ENCODE results near the gene ZNF469. TPM values are rescaled to one million over a fixed set of nuclear protein-coding genes. Genes with fewer than 3 reads are reported as not detected.

Gene ZNF469
- 5.7 and 6.3 TPM in 2 replicates for total RNA-seq
- polyA plus RNA-seq, result 0.90 and 1.1 TPM in 2 replicates
- polyA plus RNA-seq (2011; cell fraction: cytosol; rRNA removed), result 0.87 and 1.1 TPM in 2 replicates
- 1.1 TPM in 2 replicates for polyA plus RNA-seq (2011; cell fraction: nucleus; rRNA removed)
- polyA plus RNA-seq (2012), result 2.7 and 4.8 TPM in 2 replicates
- 1.2 and 1.8 TPM in 2 replicates for polyA minus RNA-seq
- polyA minus RNA-seq (2011; cell fraction: cytosol; rRNA and poly(A)+ RNA removed), result not detected
- polyA minus RNA-seq (2011; cell fraction: nucleus; rRNA and poly(A)+ RNA removed), result 1.2 and 2.2 TPM in 2 replicates
- Bru-seq, nascent RNA, result percentile 36 among the genes with signal in this experiment
- percentile 47 among the genes with signal in this experiment for BruChase-seq, experiment 1, labeled RNA remaining after a 6-hour chase
- BruChase-seq, experiment 2, labeled RNA remaining after a 2-hour chase, result percentile 46 among the genes with signal in this experiment
- long read RNA-seq, full-length matches to known transcripts, result 5 of 6 reads
- long read RNA-seq, partial matches to known transcripts, result 0 of 6 reads
- long read RNA-seq, other reads (novel, unspliced or antisense), result 1 of 6 reads

- no peaks in the 10 kb centered on the region for H4K20me1 ChIP-seq (replicated peaks; ENCODE audit: control insufficient read depth, extremely low read depth, insufficient read depth, low read length)
- no peaks in the 10 kb centered on the region for H3K4me1 ChIP-seq (ENCODE audit: control insufficient read depth, extremely low read depth, insufficient read depth, low read length)
- no TSS peak for BruUV-seq (replicated peaks)
- ChIA-PET POLR2A (no interaction called here), CTCF (interaction anchor here (0.8 to 1.3 kb wide), 6 partner anchors 10 to 426 kb away, joined by 3 to 5 read pairs (median 3); no protein-coding TSS in a partner anchor)
- peak within 1 kb of the TSS; percentile 3 for H3K4me2 ChIP-seq (ENCODE audit: insufficient read depth, low read length)
- H3K4me3 ChIP-seq (replicated peaks in 1 of 3; ENCODE audit: insufficient read depth in 1 of 3, low read depth in 1 of 3, low read length in 3 of 3), result peak within 1 kb of the TSS in 2 of 3 experiments; percentile 8
- peak within 1 kb of the TSS; percentile 41 for H2AFZ ChIP-seq (ENCODE audit: low read depth, low read length)
- FAIRE-seq (no peak), DNase-seq (ENCODE audit: low read depth, low spot score) (no peak)
- intact Hi-C loops (cut with micrococcal nuclease) (loop anchor here (5.0 kb wide), 1 partner anchor 190 kb away; no protein-coding TSS in a partner anchor), dilution Hi-C loops (cut with MboI; ENCODE audit: extremely low pct_ligation_motif_present, low sequenced_read_pairs) (no loop called here)
- peak within 1 kb of the TSS; percentile 8 for H3K9ac ChIP-seq (replicated peaks; ENCODE audit: extremely low read depth, insufficient read depth, low read length)
- H3K9me1 ChIP-seq (replicated peaks; ENCODE audit: control insufficient read depth, extremely low read depth, insufficient read depth, low read length), result no peaks in the 10 kb centered on the region
- TF ChIP-seq MYC (IDR thresholded peaks at IDR 0.05; ENCODE audit: low read depth, low read length), result no peak
- TF ChIP-seq CTCF (IDR thresholded peaks at IDR 0.05; ENCODE audit: extremely low read depth in 1 of 2, insufficient read depth in 1 of 2, low read depth in 1 of 2, low read length in 2 of 2), result no peak
- TF ChIP-seq POLR2AphosphoS5 (IDR thresholded peaks at IDR 0.05; ENCODE audit: insufficient read depth, low read depth, low read length), result no peak
- TF ChIP-seq EZH2 (IDR thresholded peaks at IDR 0.05; ENCODE audit: borderline replicate concordance, low read depth, low read length, severe bottlenecking), result peak; percentile 7
- no peak for TF ChIP-seq JUN (IDR thresholded peaks at IDR 0.05; ENCODE audit: borderline replicate concordance, insufficient read depth, insufficient read length, low read depth)
- no peak for TF ChIP-seq MAX (IDR thresholded peaks at IDR 0.05; ENCODE audit: insufficient read depth, insufficient read length)
- no peak for TF ChIP-seq GATA2 (IDR thresholded peaks at IDR 0.05; ENCODE audit: insufficient read depth, insufficient read length, low read depth, low read length)
- H3K36me3 ChIP-seq (ENCODE audit: control insufficient read depth in 2 of 2, extremely low read depth in 1 of 2, insufficient read depth in 2 of 2, low read length in 2 of 2), result no peaks in the 10 kb centered on the region
- no peak within 1 kb of the TSS for H3K27ac ChIP-seq (ENCODE audit: insufficient read depth, low read depth, low read length)
- peaks cover 7 to 9% of the 10 kb centered on the region in 2 experiments for H3K27me3 ChIP-seq (ENCODE audit: control insufficient read depth in 2 of 2, insufficient read depth in 2 of 2, low read length in 2 of 2)
- H3K79me2 ChIP-seq (ENCODE audit: control insufficient read depth, insufficient read depth, low read length), result no peaks in the 10 kb centered on the region
- H3K9me3 ChIP-seq (replicated peaks; ENCODE audit: control insufficient read depth, insufficient read depth, low read length), result no peaks in the 10 kb centered on the region
Measured at GRCh38 chr16:88382491-88383400, at the start of gene ZNF469. ZNF469 (plus strand) TSS chr16:88382959; CDS start chr16:88427471, 44,512 bp downstream.
